Trophoblast cell (in vitro differentiated cells and primary cell): ENCODE data around the gene WDR7.

Experiments
- DNase-seq, 2 donors: peaks; one replicate each; pipeline ENCODE4 v3.0.0-alpha.2; 2016
- H2AFZ ChIP-seq: 2 replicates; pipeline ENCODE4 v1.6.1; 2013; ENCODE audit warnings: low read length, moderate library complexity, mild to moderate bottlenecking; ENCODE audit not compliant: insufficient read depth, poor library complexity
- H2AK5ac ChIP-seq: 2 replicates; pipeline ENCODE4 v1.6.1; 2013; ENCODE audit warnings: mild to moderate bottlenecking, low read length
- H2BK120ac ChIP-seq: 2 replicates; pipeline ENCODE4 v1.6.1; 2013; ENCODE audit warnings: low read length, mild to moderate bottlenecking, moderate library complexity; ENCODE audit not compliant: insufficient read depth, poor library complexity
- H2BK12ac ChIP-seq: 2 replicates; pipeline ENCODE4 v1.6.1; 2013; ENCODE audit warnings: mild to moderate bottlenecking, low read length, moderate library complexity
- H2BK5ac ChIP-seq: 2 replicates; pipeline ENCODE4 v1.6.1; 2013; ENCODE audit warnings: low read length, low read depth, moderate library complexity, mild to moderate bottlenecking; ENCODE audit not compliant: poor library complexity
- H3K14ac ChIP-seq: 2 replicates; pipeline ENCODE4 v1.6.1; 2013; ENCODE audit warnings: mild to moderate bottlenecking, low read length
- H3K18ac ChIP-seq: 2 replicates; pipeline ENCODE4 v1.6.1; 2013; ENCODE audit warnings: mild to moderate bottlenecking, low read length
- H3K23ac ChIP-seq: 2 replicates; pipeline ENCODE4 v1.6.1; 2013; ENCODE audit warnings: low read length
- H3K27ac ChIP-seq: 2 replicates; pipeline ENCODE4 v1.5.1; 2013; ENCODE audit warnings: low read depth, mild to moderate bottlenecking, inconsistent platforms, low read length, moderate library complexity
- H3K27me3 ChIP-seq: 2 replicates; pipeline ENCODE4 v1.6.1; 2013; ENCODE audit warnings: inconsistent platforms, mild to moderate bottlenecking, low read length, moderate library complexity; ENCODE audit not compliant: insufficient read depth
- H3K36me3 ChIP-seq, 2 experiments: 1 replicate in 1 of 2; 2 replicates in 1 of 2; pipeline ENCODE4 v1.6.1; 2013; ENCODE audit warnings: low read length in 2 of 2, mild to moderate bottlenecking in 2 of 2, moderate library complexity in 1 of 2; ENCODE audit not compliant: insufficient read depth in 2 of 2, control insufficient read depth in 1 of 2
- H3K4ac ChIP-seq: 2 replicates; pipeline ENCODE4 v1.6.1; 2013; ENCODE audit warnings: low read depth, mild to moderate bottlenecking, low read length, moderate library complexity
- H3K4me1 ChIP-seq, 2 experiments: 1 replicate in 1 of 2; 2 replicates in 1 of 2; pipeline ENCODE4 v1.6.1; 2013; ENCODE audit warnings: low read length in 2 of 2, mild to moderate bottlenecking in 2 of 2, moderate library complexity in 1 of 2; ENCODE audit not compliant: insufficient read depth in 2 of 2, control insufficient read depth in 1 of 2
- H3K4me2 ChIP-seq: 2 replicates; pipeline ENCODE4 v1.6.1; 2013; ENCODE audit warnings: inconsistent platforms, mild to moderate bottlenecking, low read length, moderate library complexity
- H3K4me3 ChIP-seq: 2 replicates; pipeline ENCODE4 v1.5.1; 2013; ENCODE audit warnings: mild to moderate bottlenecking, low read depth, low read length, inconsistent platforms
- H3K79me1 ChIP-seq: one replicate; pipeline ENCODE4 v1.6.1; 2013; ENCODE audit warnings: low read length
- H3K79me2 ChIP-seq: 2 replicates; pipeline ENCODE4 v1.6.1; 2013; ENCODE audit warnings: low read length, mild to moderate bottlenecking; ENCODE audit not compliant: control insufficient read depth, insufficient read depth, poor library complexity
- H3K9ac ChIP-seq: 2 replicates; pipeline ENCODE4 v1.6.1; 2013; ENCODE audit warnings: mild to moderate bottlenecking, low read length
- H3K9me3 ChIP-seq: 2 replicates; pipeline ENCODE4 v1.6.1; 2013; ENCODE audit warnings: low read depth, mild to moderate bottlenecking, control low read depth, inconsistent platforms, low read length; ENCODE audit not compliant: insufficient read depth
- H4K12ac ChIP-seq: 2 replicates; pipeline ENCODE4 v1.6.1; 2013; ENCODE audit warnings: low read depth, mild to moderate bottlenecking, low read length, moderate library complexity
- H4K8ac ChIP-seq: 2 replicates; pipeline ENCODE4 v1.6.1; 2013; ENCODE audit warnings: low read depth, mild to moderate bottlenecking, low read length, moderate library complexity
- H4K91ac ChIP-seq: one replicate; pipeline ENCODE4 v1.6.1; 2013; ENCODE audit warnings: low read depth, mild to moderate bottlenecking, low read length, moderate library complexity
- whole genome bisulfite sequencing: extraction: QIAGEN DNeasy Blood & Tissue Kit; methylation state at CpG from one replicate; pipeline ENCODE4 v1.1.7; 2013; ENCODE audit warnings: missing lambda C conversion rate; ENCODE audit not compliant: insufficient read length, insufficient coverage; ENCODE audit errors: extremely low coverage; 5-methylcytosine and 5-hydroxymethylcytosine counted together

WDR7 gene

GRCh38 chr18:56770097-56770496 lies 118.9 kb downstream of the WDR7 start:
- no peak overlapping the region for H2BK120ac ChIP-seq
- H2BK12ac ChIP-seq, result no peak overlapping the region
- H3K4me2 ChIP-seq, result no peak overlapping the region
- no peak for DNase-seq
- no peaks in the 10 kb centered on the region for H3K9me3 ChIP-seq
- no peak overlapping the region for H2AFZ ChIP-seq
- no peak overlapping the region for H3K27ac ChIP-seq
- no peak overlapping the region for H4K91ac ChIP-seq
- no peaks in the 10 kb centered on the region for H3K79me1 ChIP-seq
- no peak overlapping the region for H3K14ac ChIP-seq
- H4K12ac ChIP-seq, result no peak overlapping the region
- no peak overlapping the region for H2BK5ac ChIP-seq
- no peaks in the 10 kb centered on the region for H3K27me3 ChIP-seq
- H3K9ac ChIP-seq, result no peak overlapping the region
- H2AK5ac ChIP-seq, result no peak overlapping the region
- H3K79me2 ChIP-seq, result no peaks in the 10 kb centered on the region
- no peak overlapping the region for H3K4ac ChIP-seq
- no peak overlapping the region for H3K4me3 ChIP-seq
- no CpG with 5 or more reads among the region's 3 CpGs for WGBS
- no peaks in the 10 kb centered on the region for H3K36me3 ChIP-seq
- no peaks in the 10 kb centered on the region for H3K4me1 ChIP-seq
- H3K18ac ChIP-seq, result no peak overlapping the region
- no peak overlapping the region for H4K8ac ChIP-seq
- H3K23ac ChIP-seq, result no peak overlapping the region

- Histone ChIP-seq H3K18ac (no peak overlapping the region), H3K4me2 (no peak overlapping the region), H3K4ac (no peak overlapping the region), H4K12ac (no peak overlapping the region), H3K27me3 (no peaks in the 10 kb centered on the region), H4K91ac (no peak overlapping the region), H3K14ac (no peak overlapping the region), H3K9ac (no peak overlapping the region), H2AK5ac (no peak overlapping the region), H3K36me3 (no peaks in the 10 kb centered on the region), H4K8ac (no peak overlapping the region), H3K4me3 (no peak overlapping the region), H3K27ac (no peak overlapping the region), H3K23ac (no peak overlapping the region), H2AFZ (no peak overlapping the region), H3K9me3 (no peaks in the 10 kb centered on the region), H3K79me2 (no peaks in the 10 kb centered on the region), H3K4me1 (no peaks in the 10 kb centered on the region), H2BK5ac (no peak overlapping the region), H2BK12ac (no peak overlapping the region), H2BK120ac (no peak overlapping the region), H3K79me1 (no peaks in the 10 kb centered on the region)
- peak in 1 of 2 donors; percentile 46 for DNase-seq
Measured at GRCh38 chr18:56770873-56771272, 119.7 kb downstream of the WDR7 start.

- no peaks in the 10 kb centered on the region for H3K79me2 ChIP-seq
- no CpG with 5 or more reads among the region's 6 CpGs for WGBS
- H2AK5ac ChIP-seq, result no peak overlapping the region
- no peak overlapping the region for H4K91ac ChIP-seq
- no peak overlapping the region for H3K14ac ChIP-seq
- H4K8ac ChIP-seq, result no peak overlapping the region
- H3K4me1 ChIP-seq, result no peaks in the 10 kb centered on the region
- H4K12ac ChIP-seq, result no peak overlapping the region
- DNase-seq, result no peak
- no peak overlapping the region for H3K4me3 ChIP-seq
- H3K4ac ChIP-seq, result no peak overlapping the region
- H3K79me1 ChIP-seq, result no peaks in the 10 kb centered on the region
- H2BK120ac ChIP-seq, result no peak overlapping the region
- H3K4me2 ChIP-seq, result no peak overlapping the region
- H2BK12ac ChIP-seq, result no peak overlapping the region
- H3K36me3 ChIP-seq, result peaks cover 0 to 2% of the 10 kb centered on the region in 2 experiments
- H2AFZ ChIP-seq, result no peak overlapping the region
- no peak overlapping the region for H2BK5ac ChIP-seq
- H3K27me3 ChIP-seq, result no peaks in the 10 kb centered on the region
- H3K18ac ChIP-seq, result no peak overlapping the region
- H3K27ac ChIP-seq, result no peak overlapping the region
- H3K23ac ChIP-seq, result no peak overlapping the region
- H3K9ac ChIP-seq, result no peak overlapping the region
- no peaks in the 10 kb centered on the region for H3K9me3 ChIP-seq
Measured at GRCh38 chr18:56775701-56776100, 124.5 kb downstream of the WDR7 start.

GRCh38 chr18:56787390-56787789 lies 136.2 kb downstream of the WDR7 start:
- Histone ChIP-seq H2BK5ac (no peak overlapping the region), H3K9me3 (no peaks in the 10 kb centered on the region), H3K23ac (no peak overlapping the region), H2AFZ (no peak overlapping the region), H4K12ac (no peak overlapping the region), H2BK12ac (no peak overlapping the region), H3K9ac (no peak overlapping the region), H4K91ac (no peak overlapping the region), H3K36me3 (no peaks in the 10 kb centered on the region), H3K18ac (no peak overlapping the region), H3K14ac (no peak overlapping the region), H3K4me2 (no peak overlapping the region), H2BK120ac (no peak overlapping the region), H2AK5ac (no peak overlapping the region), H3K27ac (no peak overlapping the region), H3K27me3 (no peaks in the 10 kb centered on the region), H4K8ac (no peak overlapping the region), H3K4me3 (no peak overlapping the region), H3K4me1 (no peaks in the 10 kb centered on the region), H3K79me2 (no peaks in the 10 kb centered on the region), H3K4ac (no peak overlapping the region), H3K79me1 (no peaks in the 10 kb centered on the region)
- no CpG with 5 or more reads among the region's 5 CpGs for WGBS
- no peak for DNase-seq
